ENCODE results near the gene ALPP.

GRCh38 chr2:232353096-232353495 is 25.5 kb upstream of the ALPP start:
- TF ChIP-seq, protein P1, sequence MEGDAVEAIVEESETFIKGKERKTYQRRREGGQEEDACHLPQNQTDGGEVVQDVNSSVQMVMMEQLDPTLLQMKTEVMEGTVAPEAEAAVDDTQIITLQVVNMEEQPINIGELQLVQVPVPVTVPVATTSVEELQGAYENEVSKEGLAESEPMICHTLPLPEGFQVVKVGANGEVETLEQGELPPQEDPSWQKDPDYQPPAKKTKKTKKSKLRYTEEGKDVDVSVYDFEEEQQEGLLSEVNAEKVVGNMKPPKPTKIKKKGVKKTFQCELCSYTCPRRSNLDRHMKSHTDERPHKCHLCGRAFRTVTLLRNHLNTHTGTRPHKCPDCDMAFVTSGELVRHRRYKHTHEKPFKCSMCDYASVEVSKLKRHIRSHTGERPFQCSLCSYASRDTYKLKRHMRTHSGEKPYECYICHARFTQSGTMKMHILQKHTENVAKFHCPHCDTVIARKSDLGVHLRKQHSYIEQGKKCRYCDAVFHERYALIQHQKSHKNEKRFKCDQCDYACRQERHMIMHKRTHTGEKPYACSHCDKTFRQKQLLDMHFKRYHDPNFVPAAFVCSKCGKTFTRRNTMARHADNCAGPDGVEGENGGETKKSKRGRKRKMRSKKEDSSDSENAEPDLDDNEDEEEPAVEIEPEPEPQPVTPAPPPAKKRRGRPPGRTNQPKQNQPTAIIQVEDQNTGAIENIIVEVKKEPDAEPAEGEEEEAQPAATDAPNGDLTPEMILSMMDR (IDR thresholded peaks at IDR 0.05) = no peak
- TF ChIP-seq POLR2A (IDR thresholded peaks at IDR 0.05) = no peak

Data from Peyer's patch (tissue), 4 donors.